ENCODE measurements around the gene DNAJC12.
"Not testable (repeated sequence)": the region's sequence is repeated elsewhere in the genome, so short reads cannot be mapped to it uniquely, and the experiment has no call there.

Gene DNAJC12

GRCh38 chr10:67839511-67839910, 1.5 kb upstream of the DNAJC12 start:
- not testable (repeated sequence) for DNase-seq

GRCh38 chr10:67836972-67837371, 1.0 kb downstream of the DNAJC12 start:
- DNase-seq, result no peak

- DNase-seq, result no peak
These were observed 1.5 kb downstream of the DNAJC12 start for GRCh38 chr10:67836488-67836887.

- not testable (repeated sequence) for DNase-seq
These were observed 2.2 kb downstream of the DNAJC12 start for GRCh38 chr10:67835541-67836394.

GRCh38 chr10:67834375-67834774, 3.6 kb downstream of the DNAJC12 start:
- no peak for DNase-seq

GRCh38 chr10:67827811-67828210, 10.2 kb downstream of the DNAJC12 start:
- no peak for DNase-seq

GRCh38 chr10:67819768-67820204, 18.2 kb downstream of the DNAJC12 start:
- DNase-seq, result no peak

- DNase-seq, result peak in 1 of 2 experiments; percentile 43
These were observed 19.7 kb downstream of the DNAJC12 start for GRCh38 chr10:67818323-67818722.

- DNase-seq, result no peak
These were observed 21.3 kb downstream of the DNAJC12 start for GRCh38 chr10:67816719-67817118.

- DNase-seq, result peak in 1 of 2 experiments; percentile 40
These were observed 22.4 kb downstream of the DNAJC12 start for GRCh38 chr10:67815571-67816059.

GRCh38 chr10:67812007-67812406, 26.0 kb downstream of the DNAJC12 start:
- no peak for DNase-seq

- DNase-seq, result no peak
These were observed 28.9 kb downstream of the DNAJC12 start for GRCh38 chr10:67809107-67809506.

GRCh38 chr10:67808704-67809103, 29.3 kb downstream of the DNAJC12 start:
- DNase-seq, result no peak

GRCh38 chr10:67807855-67808456, 30.0 kb downstream of the DNAJC12 start:
- no peak for DNase-seq

GRCh38 chr10:67804395-67804678, 33.7 kb downstream of the DNAJC12 start:
- DNase-seq, result no peak

GRCh38 chr10:67803588-67804394, 34.2 kb downstream of the DNAJC12 start:
- DNase-seq, result peak in 1 of 2 experiments; percentile 8

- no peak for DNase-seq
These were observed 35.0 kb downstream of the DNAJC12 start for GRCh38 chr10:67802767-67803538.

GRCh38 chr10:67801118-67801517, 36.9 kb downstream of the DNAJC12 start:
- no peak for DNase-seq

- no peak for DNase-seq
These were observed 43.0 kb downstream of the DNAJC12 start for GRCh38 chr10:67794909-67795460.

- DNase-seq, result no peak
These were observed 43.7 kb downstream of the DNAJC12 start for GRCh38 chr10:67794256-67794655.

GRCh38 chr10:67793313-67793712, 44.7 kb downstream of the DNAJC12 start:
- no peak for DNase-seq

- no peak for DNase-seq
These were observed 45.3 kb downstream of the DNAJC12 start for GRCh38 chr10:67792653-67793052.

Measured in NCI-H1930 (cell line).